ES-I3 (cell line): Measurements from ENCODE around the gene RSPRY1.

Source experiments
- H3K36me3 ChIP-seq: 2 replicates; pipeline ENCODE4 v1.6.1; 2013; ENCODE audit warnings: mild to moderate bottlenecking, low read length, control low read depth, moderate library complexity; ENCODE audit not compliant: insufficient read depth
- H3K4me1 ChIP-seq: 2 replicates; pipeline ENCODE4 v1.6.1; 2013; ENCODE audit warnings: mild to moderate bottlenecking, control low read depth, low read length; ENCODE audit not compliant: insufficient read depth
- H3K9ac ChIP-seq: 2 replicates; pipeline ENCODE4 v1.6.1; 2013; ENCODE audit warnings: low read depth, mild to moderate bottlenecking, low read length, moderate library complexity
- H3K9me3 ChIP-seq: 2 replicates; pipeline ENCODE4 v1.6.1; 2013; ENCODE audit warnings: mild to moderate bottlenecking, low read length, moderate library complexity; ENCODE audit not compliant: control insufficient read depth, insufficient read depth

RSPRY1 gene

DNA sequence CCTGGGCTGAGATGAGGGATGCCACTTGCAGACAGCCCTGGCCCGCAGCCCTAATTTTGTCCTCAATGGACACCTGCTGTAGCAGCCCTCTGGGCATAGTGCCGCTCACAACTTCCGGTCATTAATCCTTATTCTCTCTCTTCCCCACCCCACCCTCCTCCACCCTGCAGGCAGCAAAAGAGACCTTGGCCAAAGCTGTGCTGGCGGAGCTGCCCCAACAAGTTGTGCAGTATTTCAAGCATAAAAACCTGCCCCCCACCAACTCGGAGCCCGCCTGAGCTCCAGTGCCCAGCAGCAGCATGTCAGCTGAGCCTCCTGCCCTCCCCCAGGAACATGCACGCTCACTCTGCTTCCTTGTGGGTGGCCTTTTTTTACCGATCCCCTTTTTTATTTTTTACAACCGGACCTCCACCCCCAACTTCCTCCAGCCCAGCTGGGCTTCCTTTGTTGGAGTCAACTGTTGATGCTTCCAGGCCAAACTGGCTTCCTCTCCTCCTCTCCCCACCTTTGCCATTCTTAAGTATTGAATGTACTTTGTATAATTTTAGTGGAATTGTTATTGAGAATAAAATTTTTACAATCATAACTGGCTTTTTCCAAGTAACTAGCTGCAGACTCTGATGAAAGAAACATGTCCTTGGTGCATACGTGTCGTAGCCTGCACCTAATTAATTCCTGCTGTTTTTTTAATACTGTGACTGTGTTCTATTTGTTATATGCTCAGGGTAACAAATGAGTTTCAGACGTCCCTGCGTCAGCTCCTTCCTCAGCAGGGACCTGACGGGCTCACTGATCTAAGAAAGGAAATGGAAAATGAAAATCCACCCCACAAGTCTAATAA is 38.5 kb upstream of the RSPRY1 start:
- Histone ChIP-seq H3K9ac (no peak overlapping the region), H3K4me1 (peaks cover 51% of the 10 kb centered on the region), H3K36me3 (peaks cover 5% of the 10 kb centered on the region; the same call in 1 of the 2 replicates), H3K9me3 (no peaks in the 10 kb centered on the region)

GRCh38 chr16:57148481-57148880 is 37.6 kb upstream of the RSPRY1 start:
- Histone ChIP-seq H3K9me3 (no peaks in the 10 kb centered on the region), H3K4me1 (peaks cover 51% of the 10 kb centered on the region), H3K9ac (no peak overlapping the region), H3K36me3 (peaks cover 7% of the 10 kb centered on the region; the same call in 1 of the 2 replicates)

GRCh38 chr16:57149391-57149790 is 36.7 kb upstream of the RSPRY1 start:
- Histone ChIP-seq H3K9ac (no peak overlapping the region), H3K36me3 (peaks cover 15% of the 10 kb centered on the region; the same call in 1 of the 2 replicates), H3K4me1 (peaks cover 51% of the 10 kb centered on the region), H3K9me3 (no peaks in the 10 kb centered on the region)

- Histone ChIP-seq H3K9me3 (no peaks in the 10 kb centered on the region), H3K9ac (no peak overlapping the region), H3K4me1 (peaks cover 43% of the 10 kb centered on the region), H3K36me3 (peaks cover 23% of the 10 kb centered on the region; the same call in 1 of the 2 replicates)
Measured at GRCh38 chr16:57150682-57151330, 35.3 kb upstream of the RSPRY1 start.

- H3K9me3 ChIP-seq, result no peaks in the 10 kb centered on the region
- peaks cover 37% of the 10 kb centered on the region for H3K4me1 ChIP-seq
- peaks cover 23% of the 10 kb centered on the region; the same call in 1 of the 2 replicates for H3K36me3 ChIP-seq
- H3K9ac ChIP-seq, result no peak overlapping the region
Measured at GRCh38 chr16:57151369-57151768, 34.8 kb upstream of the RSPRY1 start.

DNA sequence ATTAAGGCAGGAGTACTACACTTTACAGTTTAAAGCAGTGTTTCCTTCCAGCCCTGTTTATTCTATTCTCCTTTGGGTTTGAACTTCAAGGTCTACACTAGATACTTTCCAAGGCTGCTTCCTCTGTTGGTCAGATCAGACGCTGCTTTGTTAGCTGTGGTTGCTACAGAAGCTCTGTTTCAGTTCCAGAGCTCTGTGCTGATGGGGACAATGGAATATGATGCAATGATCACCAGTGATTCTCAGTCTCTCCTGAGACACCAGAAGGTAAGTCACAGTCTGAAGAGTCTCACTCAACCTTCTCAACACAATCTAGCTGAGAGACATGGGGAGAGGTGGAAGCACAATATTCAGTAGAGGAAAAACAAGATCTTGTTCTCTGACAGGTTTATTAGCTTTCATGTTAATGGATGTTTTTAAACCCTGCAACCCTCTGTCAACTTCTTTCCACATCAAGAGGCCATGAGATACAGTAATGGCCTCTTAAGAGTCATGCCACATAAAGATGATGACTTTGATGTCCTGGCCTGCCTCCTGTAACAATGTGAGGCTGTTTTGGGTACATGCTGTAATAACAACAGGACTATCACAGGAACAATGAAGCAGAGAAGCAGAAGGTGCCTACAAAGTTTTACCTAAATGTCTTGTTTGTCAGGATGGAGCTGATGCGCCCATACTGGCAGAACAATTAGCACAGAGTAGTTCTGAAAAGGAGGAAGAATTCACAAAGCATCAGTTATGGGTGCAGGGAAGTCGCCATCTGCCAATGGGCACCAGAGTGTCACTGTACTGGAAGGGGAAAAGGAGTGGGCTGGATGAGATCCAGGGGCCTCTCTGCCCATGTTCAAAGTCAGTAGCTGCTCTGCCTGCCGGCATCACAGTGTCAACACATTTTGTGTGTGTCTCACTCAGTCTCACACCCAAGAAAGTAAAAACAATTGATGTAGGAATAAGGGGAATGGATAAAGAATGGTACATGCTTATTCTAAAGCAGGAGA is 33.7 kb upstream of the RSPRY1 start:
- Histone ChIP-seq H3K9me3 (no peaks in the 10 kb centered on the region), H3K36me3 (peaks cover 23% of the 10 kb centered on the region; the same call in 1 of the 2 replicates), H3K9ac (no peak overlapping the region), H3K4me1 (peaks cover 27% of the 10 kb centered on the region)

- Histone ChIP-seq H3K4me1 (peaks cover 16% of the 10 kb centered on the region; the same call in 1 of the 2 replicates), H3K9ac (no peak overlapping the region), H3K36me3 (peaks cover 23% of the 10 kb centered on the region; the same call in 1 of the 2 replicates), H3K9me3 (no peaks in the 10 kb centered on the region)
Measured at GRCh38 chr16:57153841-57154240, 32.3 kb upstream of the RSPRY1 start.

GRCh38 chr16:57155702-57156350 is 30.3 kb upstream of the RSPRY1 start:
- no peak overlapping the region for H3K9ac ChIP-seq
- peaks cover 22% of the 10 kb centered on the region for H3K4me1 ChIP-seq
- peaks cover 23% of the 10 kb centered on the region; the same call in 1 of the 2 replicates for H3K36me3 ChIP-seq
- no peaks in the 10 kb centered on the region for H3K9me3 ChIP-seq

DNA sequence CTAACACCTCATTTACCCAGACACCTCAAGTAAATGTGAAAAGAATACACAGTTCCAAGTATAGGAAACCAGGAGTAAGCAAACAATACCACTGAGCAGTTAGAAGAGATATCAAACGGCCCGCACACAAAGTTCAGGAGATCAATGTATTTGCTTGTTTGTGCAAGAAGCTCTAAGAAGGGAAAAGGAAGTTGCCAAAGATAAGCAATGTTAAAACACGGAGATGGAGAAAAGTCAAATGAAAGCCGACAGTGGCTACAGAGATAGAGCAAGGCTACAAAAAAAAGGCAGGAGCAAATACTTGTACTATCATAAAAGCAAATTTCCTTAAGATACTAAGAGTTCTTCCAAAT is 29.8 kb upstream of the RSPRY1 start:
- no peak overlapping the region for H3K9ac ChIP-seq
- peaks cover 20% of the 10 kb centered on the region for H3K4me1 ChIP-seq
- no peaks in the 10 kb centered on the region for H3K9me3 ChIP-seq
- peaks cover 23% of the 10 kb centered on the region; the same call in 1 of the 2 replicates for H3K36me3 ChIP-seq

DNA sequence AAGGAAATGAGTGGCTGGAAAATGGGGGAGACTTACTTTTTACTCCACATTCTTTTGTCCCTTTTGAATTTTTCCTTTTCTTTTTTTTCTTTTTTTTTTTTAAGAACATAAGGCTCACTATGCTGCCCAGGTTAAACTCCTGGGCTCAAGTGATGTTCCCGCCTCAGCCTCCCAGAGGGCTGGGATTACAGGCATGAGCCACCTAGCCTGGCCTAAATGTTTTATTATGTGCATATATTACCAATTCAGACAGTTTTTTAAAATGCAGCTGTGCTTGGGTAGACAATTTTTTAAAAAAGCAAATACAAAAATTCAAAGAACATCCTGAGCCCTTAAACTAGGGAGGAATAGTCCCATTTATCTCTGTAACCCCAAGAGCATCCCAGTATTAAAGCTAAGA is 28.6 kb upstream of the RSPRY1 start:
- Histone ChIP-seq H3K4me1 (peaks cover 14% of the 10 kb centered on the region), H3K36me3 (peaks cover 18% of the 10 kb centered on the region; the same call in 1 of the 2 replicates), H3K9ac (no peak overlapping the region), H3K9me3 (no peaks in the 10 kb centered on the region)

DNA sequence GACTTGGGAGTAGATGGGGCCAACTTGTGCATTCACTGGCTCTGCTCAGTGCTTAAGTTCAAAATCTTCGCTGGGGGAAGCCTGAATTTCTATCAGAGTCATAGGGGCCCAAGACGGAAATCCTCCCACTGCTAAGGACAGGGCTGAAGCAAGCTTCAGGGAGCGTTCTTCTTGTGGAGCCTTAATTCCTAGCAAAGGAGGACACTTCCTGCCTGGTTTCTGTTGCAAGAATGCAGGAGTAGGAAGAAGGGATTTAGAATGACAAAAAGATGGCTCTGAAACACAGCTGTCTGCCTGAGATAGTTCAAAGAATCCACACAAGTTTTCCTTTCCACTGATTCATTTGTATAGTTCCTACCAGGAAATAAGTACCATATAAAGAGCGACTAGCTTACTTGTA is 26.7 kb upstream of the RSPRY1 start:
- Histone ChIP-seq H3K36me3 (peaks cover 8% of the 10 kb centered on the region; the same call in 1 of the 2 replicates), H3K9ac (no peak overlapping the region), H3K4me1 (peaks cover 14% of the 10 kb centered on the region), H3K9me3 (no peaks in the 10 kb centered on the region)

GRCh38 chr16:57163842-57164241 is 22.3 kb upstream of the RSPRY1 start:
- Histone ChIP-seq H3K9me3 (no peaks in the 10 kb centered on the region), H3K4me1 (peaks cover 14% of the 10 kb centered on the region), H3K36me3 (peaks cover 20% of the 10 kb centered on the region)

GRCh38 chr16:57165483-57165882 is 20.6 kb upstream of the RSPRY1 start:
- peaks cover 7% of the 10 kb centered on the region; the same call in 1 of the 2 replicates for H3K4me1 ChIP-seq
- peaks cover 20% of the 10 kb centered on the region for H3K36me3 ChIP-seq
- no peak overlapping the region for H3K9ac ChIP-seq
- H3K9me3 ChIP-seq, result no peaks in the 10 kb centered on the region

More at GRCh38 chr16:57163842-57164241, 22.3 kb upstream of the RSPRY1 start:
- H3K9ac ChIP-seq, result no peak overlapping the region
